ENCODE measurements around the gene PPHLN1.

The PPHLN1 gene

GRCh38 chr12:42325653-42326474 is at the start of gene PPHLN1, which contains the start of gene ZCRB1:
TSS of gene PPHLN1 (plus strand) at chr12:42326167. CDS start at chr12:42335903, 9,736 bp downstream.
TSS of gene ZCRB1 (minus strand) at chr12:42326094. CDS start at chr12:42324102, 1,992 bp downstream.
- TF ChIP-seq CTCF (IDR thresholded peaks at IDR 0.05; ENCODE audit: borderline replicate concordance, control extremely low read depth, extremely low read depth, insufficient read depth, missing control alignments): no peak
- peak; percentile 89 for DNase-seq (ENCODE audit: low spot score)
- in situ Hi-C loops (cut with MboI; ENCODE audit: low sequenced_read_pairs, unreplicated experiment): loop anchor here (10.0 kb wide), 1 partner anchor 191 kb away; no protein-coding TSS in a partner anchor

- DNase-seq (ENCODE audit: low spot score): no peak
- in situ Hi-C loops (cut with MboI; ENCODE audit: low sequenced_read_pairs, unreplicated experiment): no loop called here
- TF ChIP-seq CTCF (IDR thresholded peaks at IDR 0.05; ENCODE audit: borderline replicate concordance, control extremely low read depth, extremely low read depth, insufficient read depth, missing control alignments): no peak
These were observed 48.4 kb upstream of the PPHLN1 start for GRCh38 chr12:42277396-42278127.

GRCh38 chr12:42278128-42278510 is 47.8 kb upstream of the PPHLN1 start:
- DNase-seq (ENCODE audit: low spot score): no peak
- no peak for TF ChIP-seq CTCF (IDR thresholded peaks at IDR 0.05; ENCODE audit: borderline replicate concordance, control extremely low read depth, extremely low read depth, insufficient read depth, missing control alignments)
- in situ Hi-C loops (cut with MboI; ENCODE audit: low sequenced_read_pairs, unreplicated experiment): no loop called here

GRCh38 chr12:42281278-42281677 is 44.7 kb upstream of the PPHLN1 start:
- DNase-seq (ENCODE audit: low spot score): no peak
- in situ Hi-C loops (cut with MboI; ENCODE audit: low sequenced_read_pairs, unreplicated experiment): no loop called here
- no peak for TF ChIP-seq CTCF (IDR thresholded peaks at IDR 0.05; ENCODE audit: borderline replicate concordance, control extremely low read depth, extremely low read depth, insufficient read depth, missing control alignments)

- in situ Hi-C loops (cut with MboI; ENCODE audit: low sequenced_read_pairs, unreplicated experiment): no loop called here
- no peak for DNase-seq (ENCODE audit: low spot score)
- no peak for TF ChIP-seq CTCF (IDR thresholded peaks at IDR 0.05; ENCODE audit: borderline replicate concordance, control extremely low read depth, extremely low read depth, insufficient read depth, missing control alignments)
These were observed 44.1 kb upstream of the PPHLN1 start for GRCh38 chr12:42281844-42282243.

GRCh38 chr12:42282294-42282693 is 43.7 kb upstream of the PPHLN1 start:
- TF ChIP-seq CTCF (IDR thresholded peaks at IDR 0.05; ENCODE audit: borderline replicate concordance, control extremely low read depth, extremely low read depth, insufficient read depth, missing control alignments): no peak
- DNase-seq (ENCODE audit: low spot score): no peak
- in situ Hi-C loops (cut with MboI; ENCODE audit: low sequenced_read_pairs, unreplicated experiment): no loop called here
